HG03103 (cell line): ENCODE measurements around the gene NCF2.
"Not testable (repeated sequence)": the region's sequence is repeated elsewhere in the genome, so short reads cannot be mapped to it uniquely, and the experiment has no call there.

ENCODE experiments used
- ATAC-seq: cut with Tn5 transposase; IDR thresholded peaks from one replicate; pipeline ENCODE4 v1.9.1; 2021; ENCODE audit warnings: low read depth; ENCODE audit not compliant: unreplicated experiment

The NCF2 gene

GRCh38 chr1:183612975-183613374, 22.7 kb upstream of the NCF2 start:
- ATAC-seq, result not testable (repeated sequence)

DNA sequence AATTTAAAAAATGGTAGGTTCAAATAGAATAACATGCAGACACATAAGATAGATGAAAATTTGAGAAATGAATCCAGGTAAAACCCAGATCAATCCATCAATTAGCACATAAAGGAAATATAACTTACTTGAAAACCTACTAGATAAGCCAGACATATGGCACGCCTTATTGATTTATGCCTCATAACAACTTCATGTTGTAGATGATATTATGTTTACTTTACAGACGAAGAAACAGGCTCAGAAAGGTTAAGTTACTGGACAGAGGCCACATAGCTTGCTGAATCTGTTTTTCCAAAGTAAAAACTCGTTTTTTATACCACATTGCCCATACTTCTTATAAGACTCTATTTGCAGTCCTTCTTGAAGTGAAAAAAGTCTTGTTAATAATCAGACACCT, 22.1 kb upstream of the NCF2 start:
- no peak for ATAC-seq

DNA sequence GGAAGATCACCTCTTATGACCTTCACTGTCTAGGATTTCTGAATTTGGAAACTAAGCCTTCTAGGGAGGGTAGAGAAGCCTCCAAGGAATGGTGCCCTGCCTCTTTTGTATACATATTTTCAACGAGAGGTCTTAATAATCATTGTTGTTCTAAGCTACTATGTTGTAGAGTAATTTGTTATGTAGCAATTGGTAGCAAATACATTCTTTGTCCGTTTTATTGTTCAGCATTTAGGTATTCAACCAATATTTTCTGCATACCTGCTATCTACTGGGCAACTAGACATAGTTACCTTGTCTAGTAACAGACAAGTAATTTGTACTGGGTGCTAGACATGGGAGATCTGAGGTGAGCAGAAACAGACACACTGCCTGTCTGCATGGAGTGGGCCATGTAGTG, 20.8 kb upstream of the NCF2 start:
- ATAC-seq, result no peak

GRCh38 chr1:183609759-183610452, 19.6 kb upstream of the NCF2 start:
- no peak for ATAC-seq

GRCh38 chr1:183609313-183609712, 19.1 kb upstream of the NCF2 start:
- peak; percentile 48 for ATAC-seq

DNA sequence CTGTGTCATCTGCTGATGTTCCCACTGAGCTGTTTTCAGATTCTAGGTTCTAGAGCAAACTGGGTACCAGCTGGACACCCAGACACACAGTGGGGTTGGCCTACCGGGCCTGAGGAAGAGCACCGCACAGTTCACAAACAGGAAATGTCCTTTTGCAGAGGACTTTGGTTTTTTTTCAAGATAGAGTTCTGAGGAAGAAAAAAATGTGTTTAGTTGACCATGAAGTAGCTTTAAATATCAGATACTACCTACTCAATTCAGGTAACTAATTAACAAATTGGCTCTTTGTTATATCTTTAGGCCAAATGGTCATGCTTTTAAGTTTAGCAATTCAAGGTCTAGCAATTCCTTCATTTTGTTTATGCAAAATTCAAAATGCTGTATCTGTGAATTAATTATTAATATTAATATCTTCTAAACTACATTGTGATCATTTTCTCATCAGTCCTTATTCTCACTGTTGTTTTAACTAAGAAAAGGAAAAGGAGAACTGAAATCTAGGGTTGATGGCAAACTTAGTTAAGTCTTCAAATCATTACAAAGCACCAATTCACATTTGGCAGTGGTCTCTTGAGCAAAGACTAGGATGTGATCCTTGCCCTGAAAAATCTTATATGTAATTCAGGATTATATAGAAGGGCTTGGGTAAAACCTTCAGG, 17.2 kb upstream of the NCF2 start:
- no peak for ATAC-seq

GRCh38 chr1:183605904-183606303, 15.6 kb upstream of the NCF2 start:
- ATAC-seq, result no peak

DNA sequence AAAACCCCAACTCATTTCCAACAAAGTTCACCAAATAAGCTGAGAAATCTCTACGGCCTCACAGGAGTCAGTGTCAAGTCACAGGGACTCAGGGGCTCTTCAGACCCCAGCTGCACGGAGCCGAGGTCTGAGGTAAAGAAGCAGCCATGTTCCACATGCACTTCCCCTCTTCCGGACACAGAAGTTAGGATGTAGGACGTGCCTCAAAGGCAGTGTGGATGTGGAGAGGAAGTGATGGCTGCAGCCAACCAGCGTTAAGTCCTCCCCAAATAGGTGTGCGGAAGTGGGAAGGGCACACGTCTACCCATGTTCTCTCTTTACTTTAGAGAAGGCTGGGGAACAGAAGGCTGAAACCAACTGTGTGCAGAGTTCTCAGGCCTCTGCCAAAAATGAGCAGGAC, 14.6 kb upstream of the NCF2 start:
- ATAC-seq, result no peak

DNA sequence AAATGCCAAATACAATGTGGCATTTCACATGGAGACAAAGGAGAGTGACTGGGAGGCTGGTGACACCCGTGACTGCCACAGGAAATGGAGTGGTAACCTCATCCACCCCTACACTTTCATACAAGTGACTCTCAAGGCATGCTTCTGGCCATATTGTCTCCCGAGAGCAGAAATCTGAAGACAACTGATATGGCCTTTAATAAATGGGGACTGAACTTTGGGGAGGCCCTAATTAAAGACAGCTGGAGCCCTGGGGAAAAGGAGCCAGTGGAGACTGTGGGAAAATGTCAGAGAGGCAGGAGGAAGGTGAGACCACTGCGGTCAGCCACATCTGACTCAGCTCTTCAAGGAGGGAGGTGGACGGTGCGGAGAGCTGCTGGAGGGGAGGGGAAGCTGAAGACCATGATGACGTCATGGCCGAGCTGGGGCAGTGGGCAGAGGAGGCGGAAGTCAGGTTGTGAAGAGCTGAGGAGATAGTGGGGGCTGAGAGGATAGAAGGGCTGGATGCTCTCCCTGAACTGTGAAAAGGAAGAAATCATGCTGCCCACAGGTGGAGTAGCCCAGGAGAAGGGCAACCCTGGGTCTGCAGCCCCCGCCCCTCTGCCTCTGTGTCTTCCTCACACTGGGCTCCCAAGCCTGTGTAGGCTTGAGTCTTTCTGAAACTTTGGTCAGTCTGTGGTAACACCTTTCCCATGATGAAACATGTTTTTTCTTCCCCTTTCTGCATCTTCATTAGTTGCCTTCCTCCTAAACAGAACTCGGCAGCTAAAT, 14.0 kb upstream of the NCF2 start:
- ATAC-seq, result no peak

DNA sequence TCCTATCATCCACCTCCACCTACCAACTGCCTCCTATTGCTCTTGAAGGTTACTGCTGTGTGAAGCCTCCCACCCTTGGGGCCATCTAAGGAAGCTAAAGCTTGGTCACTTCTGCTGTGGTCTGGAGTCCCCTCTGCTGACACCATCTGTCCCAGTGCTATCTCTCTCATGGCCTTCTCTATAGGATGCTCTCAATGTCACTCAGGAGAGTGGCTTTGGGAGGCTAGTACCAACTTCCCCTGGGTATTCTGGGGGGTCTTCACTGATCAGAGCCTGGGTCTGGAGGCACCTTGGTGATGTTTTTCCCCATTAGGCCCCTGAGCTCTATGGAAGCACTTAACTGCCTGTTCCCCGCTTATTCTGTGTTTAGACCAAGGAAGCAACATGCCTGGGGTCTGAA, 12.3 kb upstream of the NCF2 start:
- ATAC-seq, result no peak

GRCh38 chr1:183600634-183601033, 10.4 kb upstream of the NCF2 start:
- ATAC-seq, result no peak

DNA sequence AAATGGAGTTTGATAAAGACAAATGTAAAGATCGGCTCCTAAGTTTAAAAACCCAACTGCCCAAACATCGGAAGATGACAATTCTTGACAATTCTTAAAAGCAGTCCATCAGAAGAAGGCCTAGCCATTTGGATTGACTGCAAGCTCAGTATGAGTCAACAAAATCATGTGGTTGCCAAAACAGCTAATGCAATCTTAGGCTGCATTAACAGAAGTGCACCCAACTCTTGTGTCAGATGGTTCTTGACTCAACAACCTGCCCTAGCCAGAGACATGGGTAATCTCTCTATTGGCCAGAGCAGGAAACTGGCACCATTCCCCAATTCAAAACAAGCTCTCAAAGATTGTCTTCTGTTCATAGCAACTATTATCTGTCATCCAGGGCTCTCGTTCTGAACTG, 9.9 kb upstream of the NCF2 start:
- no peak for ATAC-seq

GRCh38 chr1:183598386-183598785, 8.1 kb upstream of the NCF2 start:
- peak; percentile 63 for ATAC-seq

GRCh38 chr1:183597656-183598347, 7.5 kb upstream of the NCF2 start:
- no peak for ATAC-seq

- ATAC-seq, result no peak
These were observed 6.2 kb upstream of the NCF2 start for GRCh38 chr1:183596500-183596899.

- no peak for ATAC-seq
These were observed 5.3 kb upstream of the NCF2 start for GRCh38 chr1:183595537-183595936.

DNA sequence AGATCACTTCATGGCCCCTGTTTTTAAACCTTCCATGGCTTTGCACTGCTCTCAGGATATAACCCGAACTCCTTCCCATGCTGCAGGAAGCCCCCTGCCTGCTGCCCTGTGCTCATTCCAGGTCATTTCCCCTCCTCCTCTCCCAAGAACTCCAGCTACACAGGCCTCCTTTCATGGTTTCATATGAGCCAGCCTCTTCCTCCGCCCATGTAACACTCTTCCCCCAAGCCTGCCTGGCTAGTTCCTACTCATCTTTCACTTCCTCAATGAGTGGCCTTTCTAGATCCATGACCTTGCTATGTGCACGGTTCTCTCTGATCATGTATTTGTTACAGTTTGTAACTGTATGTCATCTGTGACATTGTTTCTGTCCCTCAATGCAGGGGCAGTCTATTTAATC, 3.1 kb upstream of the NCF2 start:
- peak; percentile 46 for ATAC-seq

DNA sequence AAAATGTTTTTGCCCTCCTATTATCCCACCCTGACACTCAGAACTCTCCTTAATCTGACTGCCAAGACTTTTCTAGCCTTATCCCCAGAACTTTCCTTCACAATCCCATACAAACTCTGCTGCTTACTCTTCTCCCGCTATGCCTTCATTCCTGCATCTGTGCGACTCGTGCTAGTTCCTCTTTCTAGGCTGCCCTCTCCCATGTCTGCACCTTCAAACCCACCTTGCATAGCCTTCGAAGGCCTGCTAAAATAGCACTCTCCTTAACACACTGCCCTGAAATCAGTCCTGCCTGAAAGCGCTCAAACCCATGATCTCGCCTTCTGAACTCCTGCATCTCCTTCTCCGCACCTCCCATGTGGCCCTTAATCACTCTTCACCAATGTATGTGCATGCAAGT, 2.5 kb upstream of the NCF2 start:
- ATAC-seq, result no peak

DNA sequence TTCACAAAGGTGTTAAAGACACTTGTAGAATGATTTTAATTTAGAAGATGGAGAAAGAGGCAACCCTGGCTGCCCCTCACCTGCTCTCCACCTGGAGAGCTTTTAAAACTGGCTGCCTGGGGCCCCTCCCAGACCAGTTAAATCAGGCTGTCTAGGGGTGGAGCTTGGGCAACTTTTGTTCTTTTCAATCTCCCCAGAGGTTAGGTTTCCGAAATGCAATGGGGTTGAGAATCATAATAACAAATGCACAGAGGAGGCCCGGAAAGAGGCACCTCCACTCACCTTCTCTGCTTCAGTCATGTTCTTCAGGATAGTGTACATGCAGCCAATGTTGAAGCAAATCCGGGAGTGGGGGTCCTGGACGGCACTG, 400 bp downstream of the NCF2 start:
- peak; percentile 13 for ATAC-seq

- ATAC-seq, result no peak
These were observed 875 bp downstream of the NCF2 start for GRCh38 chr1:183589384-183589783.

GRCh38 chr1:183588827-183589226, 1.4 kb downstream of the NCF2 start:
- ATAC-seq, result no peak
